ENCODE results near the gene TRAK1.

DNA sequence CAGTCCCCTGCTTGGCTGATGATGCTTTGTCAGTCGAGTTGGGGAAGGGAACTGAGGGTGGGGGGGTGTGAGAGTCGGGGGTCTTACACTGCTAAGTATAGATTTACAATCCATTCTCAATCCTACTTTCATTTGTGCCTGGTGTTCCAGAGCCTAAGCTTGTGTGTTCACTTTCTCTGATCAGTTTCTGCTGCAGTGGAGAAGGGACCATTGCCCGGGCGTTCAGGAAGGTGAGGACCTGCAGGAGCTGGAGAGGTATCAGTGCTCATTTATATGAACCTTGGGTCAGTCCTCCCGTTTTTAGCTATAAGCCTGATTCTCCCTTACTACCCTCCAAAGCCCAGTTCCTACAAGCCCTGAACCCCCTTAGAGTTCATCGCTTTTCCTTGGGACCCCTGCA is 41.0 kb upstream of the TRAK1 start:
- TF ChIP-seq SP1 (IDR thresholded peaks at IDR 0.05) (no peak), ARNT (IDR thresholded peaks at IDR 0.05) (no peak), TARDBP (IDR thresholded peaks at IDR 0.05) (no peak), L3MBTL2 (conservative IDR thresholded peaks at IDR 0.05) (no peak), FOXA1 (IDR thresholded peaks at IDR 0.05) (no peak), HDGF (IDR thresholded peaks at IDR 0.05; ENCODE audit: borderline replicate concordance) (no peak), NFRKB (IDR thresholded peaks at IDR 0.05) (no peak), BHLHE40 (IDR thresholded peaks at IDR 0.05; ENCODE audit: borderline replicate concordance) (no peak), FOXK2 (IDR thresholded peaks at IDR 0.05) (no peak), CTBP1 (IDR thresholded peaks at IDR 0.05; ENCODE audit: borderline replicate concordance) (no peak), FOXM1 (IDR thresholded peaks at IDR 0.05; ENCODE audit: borderline replicate concordance) (no peak), ELF4 (IDR thresholded peaks at IDR 0.05) (no peak)

Measured in HEK293T (cell line).